CD4-positive, alpha-beta memory T cell (primary cell): ENCODE measurements around the gene IP6K1. TPM values are rescaled to one million over a fixed set of nuclear protein-coding genes. Genes with fewer than 3 reads are reported as not detected.
"Not testable (repeated sequence)": the region's sequence is repeated elsewhere in the genome, so short reads cannot be mapped to it uniquely, and the experiment has no call there.

ENCODE experiments used
- CTCF ChIA-PET: fragments of 350-600 bp; sonication (Branson Sonifier 250); formaldehyde crosslinking; loops from one replicate; lab custom pipeline; 2021; ENCODE audit warnings: inconsistent platforms; ENCODE audit not compliant: partially characterized antibody; lab: Charles Lee
- POLR2A ChIA-PET: fragments of 350-600 bp; sonication (Branson Sonifier 250); formaldehyde crosslinking; loops from one replicate; lab custom pipeline; 2021; ENCODE audit not compliant: partially characterized antibody; lab: Charles Lee
- DNase-seq, 5 donors: peaks; one replicate each; pipeline versions ENCODE4 v3.0.0 to v3.0.0-alpha.2; 2020 to 2022; ENCODE audit warnings: mixed read lengths in 1 of 5
- H3K27ac ChIP-seq: one replicate; pipeline ENCODE4 v1.7.0; 2013; ENCODE audit warnings: low read depth, low read length
- H3K27me3 ChIP-seq: 2 replicates; pipeline ENCODE4 v1.7.0; 2013; ENCODE audit warnings: mild to moderate bottlenecking, low read length, moderate library complexity; ENCODE audit not compliant: insufficient read depth
- H3K36me3 ChIP-seq: 2 replicates; pipeline ENCODE4 v1.7.0; 2013; ENCODE audit warnings: mild to moderate bottlenecking, low read length, moderate library complexity; ENCODE audit not compliant: insufficient read depth
- H3K4me1 ChIP-seq: 2 replicates; pipeline ENCODE4 v1.7.0; 2013; ENCODE audit warnings: mild to moderate bottlenecking, low read length, moderate library complexity; ENCODE audit not compliant: insufficient read depth
- H3K4me3 ChIP-seq, 2 donors: one replicate each; pipeline ENCODE4 v1.7.0; 2013; ENCODE audit warnings: low read length in 2 of 2, mild to moderate bottlenecking in 1 of 2
- H3K9me3 ChIP-seq, 2 donors: one replicate each; pipeline ENCODE4 v1.7.0; 2013; ENCODE audit warnings: low read length in 2 of 2, control low read depth in 1 of 2; ENCODE audit not compliant: control insufficient read depth in 1 of 2
- H3K27ac Mint-ChIP-seq, 7 donors: one replicate each; pipeline ENCODE4 v1.8.0; 2020 to 2021; ENCODE audit warnings: mixed read lengths in 7 of 7, mild to moderate bottlenecking in 6 of 7, inconsistent platforms in 3 of 7, moderate library complexity in 3 of 7
- H3K27me3 Mint-ChIP-seq, 2 donors: one replicate each; pipeline ENCODE4 v1.8.0; 2020 to 2021; ENCODE audit warnings: mixed read lengths in 2 of 2
- H3K36me3 Mint-ChIP-seq, 2 donors: one replicate each; pipeline ENCODE4 v1.8.0; 2020 to 2021; ENCODE audit warnings: mixed read lengths in 2 of 2, inconsistent platforms in 1 of 2, mild to moderate bottlenecking in 1 of 2
- H3K4me1 Mint-ChIP-seq, 4 donors: one replicate each; pipeline ENCODE4 v1.8.0; 2020 to 2021; ENCODE audit warnings: mixed read lengths in 4 of 4, mild to moderate bottlenecking in 1 of 4
- H3K4me3 Mint-ChIP-seq, 8 donors: one replicate each; pipeline ENCODE4 v1.8.0; 2020 to 2021; ENCODE audit warnings: mixed read lengths in 8 of 8, mild to moderate bottlenecking in 7 of 8, moderate library complexity in 6 of 8, inconsistent platforms in 3 of 8
- H3K9me3 Mint-ChIP-seq, 8 donors: one replicate each; pipeline ENCODE4 v1.8.0; 2020 to 2021; ENCODE audit warnings: mixed read lengths in 8 of 8, mild to moderate bottlenecking in 5 of 8, inconsistent platforms in 3 of 8, moderate library complexity in 1 of 8
- intact Hi-C: fragments of 100-400 bp; cut with micrococcal nuclease; formaldehyde crosslinking; loops from one replicate; pipeline ENCODE4 v1.15.1; 2023
- polyA plus RNA-seq, 2 donors: library from polyadenylated mRNA; unstranded; fragments of 300-500 nt; fragmentation: Illumina TruSeq; gene quantifications; one replicate each; pipeline ENCODE4 v1.2.3, GENCODE V29; 2021
- total RNA-seq, 2 experiments: library from RNA; stranded (reverse); gene quantifications; one replicate each; pipeline ENCODE4 v1.2.3, GENCODE V29; 2021

IP6K1 gene
- total and polyA plus RNA-seq, 4 experiments from 2014 or later, result 19.4 to 60.0 (median 44.4) TPM

DNA sequence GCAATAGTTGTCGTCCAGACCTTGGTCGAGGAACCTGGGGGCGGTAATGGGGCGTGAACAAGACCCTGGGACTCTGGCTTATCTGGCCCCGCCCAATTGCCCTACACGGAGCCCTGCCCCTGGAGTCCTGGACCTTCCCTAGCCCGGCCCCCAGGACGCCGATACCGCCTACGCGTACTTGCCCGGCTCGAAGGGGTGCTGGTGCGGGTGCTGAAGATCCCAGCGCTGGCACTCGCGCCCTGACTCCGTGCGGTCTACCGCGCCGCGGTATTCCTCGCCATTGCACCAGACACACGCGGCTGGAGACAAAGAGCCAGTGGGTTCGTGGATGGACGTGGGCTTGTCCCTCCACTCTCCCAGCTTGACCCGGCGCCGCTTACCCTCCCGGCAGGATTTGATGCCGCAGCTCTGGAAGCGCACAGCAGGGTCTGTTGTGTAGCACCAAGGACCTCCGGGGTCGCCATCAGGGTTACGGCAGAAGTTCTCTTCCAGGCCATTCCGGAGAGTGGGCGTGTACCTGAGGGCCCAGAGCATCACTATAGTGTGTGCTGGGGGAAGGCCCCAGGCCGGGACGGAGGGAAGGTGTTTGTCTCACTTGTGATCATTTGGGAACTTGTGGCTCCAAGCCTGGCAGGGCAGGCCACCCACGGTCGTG, 99.4 kb downstream of the IP6K1 start:
- intact Hi-C loops, H3K27me3 Mint-ChIP-seq: not testable (repeated sequence)
- H3K4me3 Mint-ChIP-seq, result peak overlapping the region in 7 of 8 donors; percentile 45 to 98 (median 64)

DNA sequence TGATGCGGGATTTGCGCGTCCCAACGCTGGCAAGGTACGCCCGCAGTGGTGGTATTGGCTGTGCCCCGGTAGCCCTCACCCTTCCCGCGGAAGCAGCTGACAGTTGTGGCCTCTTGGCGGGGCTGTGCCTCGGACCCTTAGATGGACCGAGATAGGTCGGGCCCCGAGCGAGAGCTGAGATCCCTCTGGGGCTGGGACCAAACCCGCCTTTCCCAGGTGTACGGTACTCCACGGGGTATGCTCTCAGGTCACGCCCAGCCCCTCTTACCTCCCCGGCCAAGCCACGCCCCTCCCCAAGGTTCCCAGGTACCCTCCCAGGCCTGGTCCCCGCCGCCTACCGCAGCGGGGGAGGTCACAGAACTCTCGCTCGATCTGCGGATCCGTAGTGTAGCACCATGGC, 100.0 kb downstream of the IP6K1 start:
- peaks cover 14 to 40% (median 25%) of the 10 kb centered on the region in 4 donors for H3K4me1 Mint-ChIP-seq
- H3K9me3 Mint-ChIP-seq, intact Hi-C loops, CTCF ChIA-PET, H3K9me3 ChIP-seq, H3K4me3 ChIP-seq, H3K27me3 Mint-ChIP-seq, POLR2A ChIA-PET, H3K27me3 ChIP-seq, H3K27ac ChIP-seq: not testable (repeated sequence)
- H3K36me3 Mint-ChIP-seq, result peaks cover 0 to 27% of the 10 kb centered on the region in 2 donors
- H3K4me3 Mint-ChIP-seq, result peak overlapping the region; percentile 54 to 98 (median 70)
- H3K36me3 ChIP-seq, result peaks cover 26% of the 10 kb centered on the region
- peak overlapping the region in 1 of 7 donors; percentile 36 for H3K27ac Mint-ChIP-seq
- H3K4me1 ChIP-seq, result peaks cover 23% of the 10 kb centered on the region
- DNase-seq, result peak in 3 of 5 donors; percentile 28 to 37 (median 36)

More for the DNA sequence above, 99.4 kb downstream of the IP6K1 start:
- H3K9me3 Mint-ChIP-seq, H3K9me3 ChIP-seq, POLR2A ChIA-PET, CTCF ChIA-PET, H3K27me3 ChIP-seq, H3K4me3 ChIP-seq, H3K27ac ChIP-seq: not testable (repeated sequence)
- Mint-ChIP-seq H3K36me3 (peaks cover 0 to 27% of the 10 kb centered on the region in 2 donors), H3K4me1 (peaks cover 14 to 40% (median 26%) of the 10 kb centered on the region in 4 donors), H3K27ac (peak overlapping the region in 3 of 7 donors; percentile 32 to 53 (median 46))
- peaks cover 20% of the 10 kb centered on the region for H3K36me3 ChIP-seq
- peaks cover 27% of the 10 kb centered on the region for H3K4me1 ChIP-seq
- peak; percentile 16 to 60 (median 22) for DNase-seq

DNA sequence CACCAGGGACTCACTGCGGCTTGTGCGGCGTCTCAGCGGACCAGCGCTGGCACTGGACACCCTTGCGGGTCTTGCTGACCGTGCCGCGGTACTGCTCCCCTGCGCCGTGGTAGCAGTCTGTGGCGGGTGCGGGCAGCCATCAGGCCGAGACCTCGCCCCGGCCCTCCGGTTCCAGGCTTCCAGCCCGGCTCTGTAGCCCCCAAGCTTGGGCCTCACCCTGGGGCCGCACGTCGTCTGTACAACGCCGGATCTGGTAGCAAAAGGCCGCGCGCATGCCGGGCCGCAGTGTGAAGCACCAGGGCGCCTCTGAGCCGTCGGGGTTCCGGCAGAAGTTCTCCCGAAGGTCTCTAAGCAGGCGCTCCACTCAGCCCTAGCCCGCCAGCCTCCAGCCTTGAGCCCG, 100.5 kb downstream of the IP6K1 start:
- POLR2A ChIA-PET, intact Hi-C loops, H3K27me3 Mint-ChIP-seq, H3K27me3 ChIP-seq, CTCF ChIA-PET, H3K4me3 ChIP-seq, DNase-seq, H3K9me3 Mint-ChIP-seq, H3K27ac ChIP-seq, H3K9me3 ChIP-seq: not testable (repeated sequence)
- Mint-ChIP-seq H3K36me3 (peaks cover under 1 to 28% of the 10 kb centered on the region in 2 donors), H3K4me3 (peak overlapping the region in 2 of 8 donors; percentile 42 to 79), H3K27ac (peak overlapping the region in 1 of 7 donors; percentile 12), H3K4me1 (peaks cover 11 to 35% (median 21%) of the 10 kb centered on the region in 4 donors)
- H3K36me3 ChIP-seq, result peaks cover 31% of the 10 kb centered on the region
- H3K4me1 ChIP-seq, result peaks cover 18% of the 10 kb centered on the region

DNA sequence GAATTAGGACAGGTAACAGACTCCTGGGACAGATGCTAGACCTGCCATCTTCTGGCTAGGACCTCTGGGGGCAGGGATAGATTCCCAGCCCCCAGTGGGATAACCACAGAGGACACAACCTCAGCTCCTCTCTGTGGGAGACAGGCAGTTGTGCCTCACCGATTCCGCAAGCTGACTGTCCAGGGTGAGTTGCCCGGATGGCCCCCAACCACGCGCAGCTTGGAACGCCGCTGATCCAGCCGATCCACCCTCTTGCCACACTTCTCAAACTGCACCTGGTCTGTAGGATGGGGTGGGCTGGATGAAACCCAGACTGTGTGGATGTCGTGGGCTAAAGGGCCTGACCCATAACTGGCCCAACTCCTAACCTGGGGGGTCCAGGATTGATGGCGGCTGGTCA, 101.2 kb downstream of the IP6K1 start:
- H3K27ac ChIP-seq, H3K9me3 ChIP-seq, H3K27me3 ChIP-seq, POLR2A ChIA-PET, intact Hi-C loops, H3K9me3 Mint-ChIP-seq, H3K27ac Mint-ChIP-seq, DNase-seq, CTCF ChIA-PET, H3K4me3 ChIP-seq, H3K27me3 Mint-ChIP-seq: not testable (repeated sequence)
- Histone ChIP-seq H3K4me1 (peaks cover 11% of the 10 kb centered on the region), H3K36me3 (peaks cover 38% of the 10 kb centered on the region)
- Mint-ChIP-seq H3K4me1 (peaks cover 5 to 29% (median 15%) of the 10 kb centered on the region in 4 donors), H3K36me3 (peaks cover 6 to 36% of the 10 kb centered on the region in 2 donors), H3K4me3 (peak overlapping the region in 3 of 8 donors; percentile 41 to 60 (median 48))

DNA sequence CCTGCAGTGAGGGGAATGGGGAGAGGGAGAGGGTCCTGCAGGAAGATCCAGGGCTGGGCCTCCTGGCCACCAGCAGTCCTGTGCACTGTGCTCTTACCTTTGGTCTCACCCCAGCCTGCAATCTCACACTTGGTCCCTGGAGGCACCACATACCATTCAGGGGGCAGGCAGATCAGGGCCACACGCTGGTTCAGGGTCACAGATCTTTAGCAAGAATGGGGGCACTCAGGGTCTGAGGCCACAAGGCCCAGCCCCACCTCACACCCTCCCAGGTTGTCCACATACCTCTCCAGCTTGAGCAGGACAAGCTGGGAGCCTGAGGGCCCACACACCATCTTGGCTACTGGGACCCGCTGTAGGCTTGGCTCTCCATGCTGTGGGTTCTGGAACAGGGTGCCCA, 101.9 kb downstream of the IP6K1 start:
- Mint-ChIP-seq H3K4me3 (peak overlapping the region in 1 of 8 donors; percentile 15), H3K36me3 (peaks cover 12 to 40% of the 10 kb centered on the region in 2 donors), H3K27ac (peak overlapping the region in 3 of 7 donors; percentile 7 to 57 (median 47)), H3K4me1 (peaks cover 7 to 25% (median 13%) of the 10 kb centered on the region in 4 donors)
- intact Hi-C loops, H3K9me3 Mint-ChIP-seq, H3K27me3 Mint-ChIP-seq, H3K27me3 ChIP-seq, H3K27ac ChIP-seq, H3K4me1 ChIP-seq, CTCF ChIA-PET, DNase-seq, H3K4me3 ChIP-seq, H3K9me3 ChIP-seq, POLR2A ChIA-PET: not testable (repeated sequence)
- peaks cover 45% of the 10 kb centered on the region for H3K36me3 ChIP-seq

DNA sequence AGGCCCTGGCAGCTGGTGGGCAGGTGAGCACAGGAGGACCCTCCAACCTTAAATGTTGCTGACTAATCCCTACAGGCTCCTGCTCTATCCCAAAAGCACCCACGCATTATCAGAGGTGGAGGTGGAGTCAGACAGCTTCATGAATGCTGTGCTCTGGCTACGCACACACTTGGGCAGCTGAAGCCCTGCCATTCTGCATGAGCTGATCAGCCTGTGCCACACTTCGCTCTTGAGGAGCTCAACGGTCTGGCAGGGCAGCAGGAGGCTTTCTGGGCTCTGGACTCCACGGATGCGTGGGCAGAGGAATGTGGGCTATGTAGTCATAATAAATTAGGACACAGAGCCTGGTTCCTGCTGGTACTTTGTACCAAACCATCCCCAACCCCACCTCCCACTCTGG, 103.2 kb downstream of the IP6K1 start:
- H3K27me3 ChIP-seq, result no peaks in the 10 kb centered on the region
- POLR2A ChIA-PET, result no interaction called here
- Mint-ChIP-seq H3K27me3 (peaks cover 0 to 2% of the 10 kb centered on the region in 2 donors), H3K4me3 (no peak overlapping the region), H3K4me1 (peaks cover 5 to 15% (median 10%) of the 10 kb centered on the region in 4 donors), H3K9me3 (no peaks in the 10 kb centered on the region), H3K36me3 (peaks cover 15 to 41% of the 10 kb centered on the region in 2 donors), H3K27ac (no peak overlapping the region)
- no peaks in the 10 kb centered on the region for H3K9me3 ChIP-seq
- intact Hi-C loops, result no loop called here
- peaks cover 57% of the 10 kb centered on the region for H3K36me3 ChIP-seq
- CTCF ChIA-PET, result no interaction called here
- no peaks in the 10 kb centered on the region for H3K4me1 ChIP-seq
- DNase-seq, result no peak
- H3K4me3 ChIP-seq, result no peak overlapping the region
- no peak overlapping the region for H3K27ac ChIP-seq

DNA sequence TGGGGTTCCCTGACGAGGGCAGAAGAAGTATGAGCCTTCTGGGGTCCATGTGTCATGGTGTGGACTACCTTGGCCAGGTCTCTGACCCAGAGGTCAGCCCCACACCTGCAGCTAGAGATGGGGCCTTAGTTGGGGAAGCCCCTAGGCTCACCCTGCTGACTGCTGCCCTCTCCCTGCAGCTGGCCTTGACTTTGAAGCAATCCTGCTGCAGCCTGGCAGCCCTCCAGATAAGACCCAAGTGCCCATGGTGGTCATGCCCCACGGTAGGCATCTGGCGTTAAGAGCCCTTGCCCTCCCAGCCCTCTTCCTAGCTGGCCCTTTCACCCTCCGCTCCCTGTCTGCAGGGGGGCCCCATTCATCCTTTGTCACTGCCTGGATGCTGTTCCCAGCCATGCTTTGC, 104.8 kb downstream of the IP6K1 start:
- Histone ChIP-seq H3K36me3 (peaks cover 74% of the 10 kb centered on the region), H3K27ac (no peak overlapping the region), H3K9me3 (no peaks in the 10 kb centered on the region), H3K27me3 (no peaks in the 10 kb centered on the region), H3K4me1 (peaks cover 3% of the 10 kb centered on the region), H3K4me3 (no peak overlapping the region)
- Mint-ChIP-seq H3K4me1 (peaks cover 6 to 14% (median 8%) of the 10 kb centered on the region in 4 donors), H3K27ac (no peak overlapping the region), H3K27me3 (no peaks in the 10 kb centered on the region), H3K36me3 (peaks cover 26 to 53% of the 10 kb centered on the region in 2 donors), H3K9me3 (no peaks in the 10 kb centered on the region), H3K4me3 (no peak overlapping the region)
- POLR2A ChIA-PET, result no interaction called here
- CTCF ChIA-PET, result no interaction called here
- DNase-seq, result no peak
- intact Hi-C loops, result no loop called here
